ENCODE data around the gene DNAAF9. TPM values are rescaled to one million over a fixed set of nuclear protein-coding genes. Genes with fewer than 3 reads are reported as not detected.
A peak's percentile ranks its signal among the peaks of the same experiment; 100 is the strongest.

DNAAF9 gene
- polyA plus RNA-seq, 2 of the 4 experiments (the other 2 are of a cell fraction) = 4.9 to 7.5 TPM

GRCh38 chr20:3452690-3453089 lies 45.2 kb upstream of the DNAAF9 start:
- ChIA-PET POLR2A (no interaction called here), CTCF (interaction anchor here (0.8 to 1.6 kb wide), 6 partner anchors 8 to 103 kb away, joined by 3 to 6 read pairs (median 3); no protein-coding TSS in a partner anchor)
- FAIRE-seq (no peak), ATAC-seq (peak in 1 of 2 experiments; percentile 21; a peak in 2 of 6 replicates), DNase-seq (ENCODE audit: low read depth in 1 of 2, low spot score in 1 of 2) (no peak)
- 45% methylated on average over 4 of the region's 4 CpGs for WGBS (ENCODE audit: missing lambda C conversion rate)
- Histone ChIP-seq H3K4me3 (no peak overlapping the region), H3K27ac (no peak overlapping the region), H3K4me1 (no peaks in the 10 kb centered on the region), H3K9me3 (no peaks in the 10 kb centered on the region), H3K4me2 (no peak overlapping the region)
- TF ChIP-seq JUN (IDR thresholded peaks at IDR 0.05) (no peak), SMC3 (IDR thresholded peaks at IDR 0.05) (no peak), CHD4 (IDR thresholded peaks at IDR 0.05; ENCODE audit: borderline replicate concordance) (no peak), PBX3 (IDR thresholded peaks at IDR 0.05) (no peak), RAD21 (conservative IDR thresholded peaks at IDR 0.05 in 1 of 2, IDR thresholded peaks at IDR 0.05 in 1 of 2) (no peak), RARB (CRISPR knock-in tag; IDR thresholded peaks at IDR 0.05) (no peak)

- H3K4me3 ChIP-seq = no peak overlapping the region
- 79% methylated on average over 2 of the region's 2 CpGs for WGBS (ENCODE audit: missing lambda C conversion rate)
- H3K4me2 ChIP-seq = no peak overlapping the region
- H3K4me1 ChIP-seq = no peaks in the 10 kb centered on the region
- TF ChIP-seq MAFK (IDR thresholded peaks at IDR 0.05; ENCODE audit: partially characterized antibody) (no peak), TP53 (CRISPR knock-in tag; IDR thresholded peaks at IDR 0.05) (no peak), RFX5 (IDR thresholded peaks at IDR 0.05) (no peak), FOXS1 (CRISPR knock-in tag; IDR thresholded peaks at IDR 0.05) (no peak), RCOR1 (IDR thresholded peaks at IDR 0.05; ENCODE audit: low read depth, low read length) (no peak)
- CTCF ChIA-PET = interaction anchor here (0.8 to 1.6 kb wide), 5 partner anchors 10 to 104 kb away, joined by 3 to 6 read pairs (median 3); no protein-coding TSS in a partner anchor
- DNase-seq (ENCODE audit: low read depth in 1 of 2, low spot score in 1 of 2) (no peak), FAIRE-seq (no peak), ATAC-seq (no peak)
- no peak overlapping the region for H3K27ac ChIP-seq
- POLR2A ChIA-PET = no interaction called here
- no peaks in the 10 kb centered on the region for H3K9me3 ChIP-seq
These were observed 44.7 kb upstream of the DNAAF9 start for GRCh38 chr20:3452136-3452535.

- TF ChIP-seq RFX5 (IDR thresholded peaks at IDR 0.05) = no peak
- no peak for TF ChIP-seq CHD2 (IDR thresholded peaks at IDR 0.05; ENCODE audit: low read length, partially characterized antibody)
- FAIRE-seq (no peak), DNase-seq (ENCODE audit: low read depth in 1 of 2, low spot score in 1 of 2) (no peak), ATAC-seq (no peak)
- CTCF ChIA-PET = interaction anchor here (1.2 kb wide), 2 partner anchors 16 to 209 kb away, joined by 3 read pairs; no protein-coding TSS in a partner anchor
- Histone ChIP-seq H3K9me3 (no peaks in the 10 kb centered on the region), H3K27ac (no peak overlapping the region), H3K4me3 (no peak overlapping the region), H3K4me2 (no peak overlapping the region), H3K4me1 (no peaks in the 10 kb centered on the region)
- POLR2A ChIA-PET = no interaction called here
- WGBS (ENCODE audit: missing lambda C conversion rate) = 50% methylated on average over 1 of the region's 1 CpG
These were observed 41.9 kb upstream of the DNAAF9 start for GRCh38 chr20:3449319-3449718.

- H3K4me2 ChIP-seq = no peak overlapping the region
- WGBS (ENCODE audit: missing lambda C conversion rate) = 66% methylated on average over 2 of the region's 2 CpGs
- H3K27ac ChIP-seq = no peak overlapping the region
- POLR2A ChIA-PET = no interaction called here
- no peak for ATAC-seq
- no peaks in the 10 kb centered on the region for H3K9me3 ChIP-seq
- FAIRE-seq = no peak
- DNase-seq (ENCODE audit: low read depth in 1 of 2, low spot score in 1 of 2) = no peak
- TF ChIP-seq HEYL (CRISPR knock-in tag; IDR thresholded peaks at IDR 0.05) (no peak), POLR2A (IDR thresholded peaks at IDR 0.05; ENCODE audit: low read length) (no peak), BHLHE40 (IDR thresholded peaks at IDR 0.05; ENCODE audit: low read depth, low read length) (no peak), MAFK (IDR thresholded peaks at IDR 0.05; ENCODE audit: partially characterized antibody) (no peak), CHD4 (IDR thresholded peaks at IDR 0.05; ENCODE audit: borderline replicate concordance) (no peak), ZC3H11A (IDR thresholded peaks at IDR 0.05) (no peak), TP53 (CRISPR knock-in tag; IDR thresholded peaks at IDR 0.05) (no peak)
- H3K4me1 ChIP-seq = no peaks in the 10 kb centered on the region
- no peak overlapping the region for H3K4me3 ChIP-seq
- CTCF ChIA-PET = no interaction called here
These were observed 39.9 kb upstream of the DNAAF9 start for GRCh38 chr20:3447321-3447720.

GRCh38 chr20:3446779-3447178 lies 39.3 kb upstream of the DNAAF9 start:
- ChIA-PET CTCF (no interaction called here), POLR2A (no interaction called here)
- DNase-seq (ENCODE audit: low read depth in 1 of 2, low spot score in 1 of 2) (no peak), ATAC-seq (peak in 1 of 2 experiments; percentile 62; a peak in 1 of 6 replicates), FAIRE-seq (no peak)
- no peak for TF ChIP-seq FOXS1 (CRISPR knock-in tag; IDR thresholded peaks at IDR 0.05)
- TF ChIP-seq RFX5 (IDR thresholded peaks at IDR 0.05) = no peak
- no peak for TF ChIP-seq MAZ (IDR thresholded peaks at IDR 0.05; ENCODE audit: borderline replicate concordance, low read depth, low read length)
- TF ChIP-seq RAD21 (conservative IDR thresholded peaks at IDR 0.05 in 1 of 2, IDR thresholded peaks at IDR 0.05 in 1 of 2) = no peak
- TF ChIP-seq BHLHE40 (IDR thresholded peaks at IDR 0.05; ENCODE audit: low read depth, low read length) = no peak
- Histone ChIP-seq H3K4me3 (no peak overlapping the region), H3K9me3 (no peaks in the 10 kb centered on the region), H3K27ac (no peak overlapping the region), H3K4me2 (no peak overlapping the region), H3K4me1 (no peaks in the 10 kb centered on the region)
- WGBS (ENCODE audit: missing lambda C conversion rate) = 89% methylated on average over 8 of the region's 8 CpGs
